ENCODE data around the gene SLC11A2. TPM values are rescaled to one million over a fixed set of nuclear protein-coding genes. Genes with fewer than 3 reads are reported as not detected.

SLC11A2 gene
- total RNA-seq, 2 experiments from 2014 or later, result 31.0 to 32.9 TPM

- Mint-ChIP-seq H3K4me1 (peaks cover 23% of the 10 kb centered on the region), H3K27ac (peak overlapping the region; percentile 60), H3K27me3 (no peaks in the 10 kb centered on the region), H3K36me3 (ENCODE audit: low read depth) (peaks cover 42% of the 10 kb centered on the region), H3K4me3 (no peak overlapping the region), H3K9me3 (ENCODE audit: low read depth) (no peaks in the 10 kb centered on the region)
- POLR2A ChIA-PET, result interaction anchor here (0.7 kb wide), 3 partner anchors 32 to 863 kb away, joined by 3 to 7 read pairs (median 4); no protein-coding TSS in a partner anchor
- intact Hi-C loops (cut with DNase I, micrococcal nuclease), result no loop called here
- CTCF ChIA-PET, result interaction anchor here (0.7 to 1.7 kb wide), 3 partner anchors 75 to 289 kb away, joined by 3 to 5 read pairs (median 3); no protein-coding TSS in a partner anchor
- ATAC-seq (no peak), DNase-seq (no peak)
Observed at GRCh38 chr12:51051787-51052186, 25.6 kb upstream of the SLC11A2 start.

- Mint-ChIP-seq H3K4me1 (peaks cover 23% of the 10 kb centered on the region), H3K36me3 (ENCODE audit: low read depth) (peaks cover 34% of the 10 kb centered on the region), H3K27ac (peak overlapping the region; percentile 92), H3K4me3 (peak overlapping the region; percentile 92), H3K9me3 (ENCODE audit: low read depth) (no peaks in the 10 kb centered on the region), H3K27me3 (no peaks in the 10 kb centered on the region)
- DNase-seq, result no peak
- ChIA-PET CTCF (interaction anchor here (1.0 to 1.4 kb wide), 3 partner anchors 21 to 292 kb away, joined by 3 to 4 read pairs (median 3); no protein-coding TSS in a partner anchor), POLR2A (interaction anchor here (0.6 kb wide), 1 partner anchor 193 kb away, joined by 3 read pairs; no protein-coding TSS in a partner anchor)
- ATAC-seq, result no peak
- intact Hi-C loops (cut with DNase I, micrococcal nuclease), result loop anchor here (2.0 to 5.0 kb wide), 3 partner anchors 189 to 222 kb away; partner anchors contain the start of gene DAZAP2 (in 1 of the 2)
Observed at GRCh38 chr12:51049525-51049924, 23.3 kb upstream of the SLC11A2 start.

- H3K27me3 Mint-ChIP-seq, result no peaks in the 10 kb centered on the region
- peak overlapping the region; percentile 92 for H3K4me3 Mint-ChIP-seq
- H3K36me3 Mint-ChIP-seq (ENCODE audit: low read depth), result peaks cover 27% of the 10 kb centered on the region
- ATAC-seq (no peak), DNase-seq (no peak)
- H3K9me3 Mint-ChIP-seq (ENCODE audit: low read depth), result no peaks in the 10 kb centered on the region
- ChIA-PET CTCF (interaction anchor here (0.6 to 1.6 kb wide), 7 partner anchors 8 to 302 kb away, joined by 3 to 5 read pairs (median 3); no protein-coding TSS in a partner anchor), POLR2A (interaction anchor here (0.7 kb wide), 2 partner anchors 22 to 24 kb away, joined by 3 to 4 read pairs; no protein-coding TSS in a partner anchor)
- intact Hi-C loops (cut with DNase I, micrococcal nuclease), result loop anchor here (1.0 to 5.0 kb wide), 8 partner anchors 23 to 293 kb away; partner anchors contain the start of genes CSRNP2 (in 2 of the 2) and DAZAP2 (in 2 of the 2)
- peaks cover 23% of the 10 kb centered on the region for H3K4me1 Mint-ChIP-seq
- peak overlapping the region; percentile 92 for H3K27ac Mint-ChIP-seq
Observed at GRCh38 chr12:51048661-51049251, 22.6 kb upstream of the SLC11A2 start.

- intact Hi-C loops (cut with DNase I, micrococcal nuclease), result loop anchor here (1.0 to 5.0 kb wide), 12 partner anchors 22 to 293 kb away; partner anchors contain the start of genes CSRNP2 (in 2 of the 2), DAZAP2 (in 2 of the 2), ATF1 (in 1 of the 2) and POU6F1 (in 1 of the 2)
- POLR2A ChIA-PET, result interaction anchor here (0.7 kb wide), 1 partner anchor 21 kb away, joined by 4 read pairs; no protein-coding TSS in a partner anchor
Observed at GRCh38 chr12:51047655-51048540, 21.7 kb upstream of the SLC11A2 start, which contains the start of gene LETMD1. LETMD1 (plus strand) TSS chr12:51048327; CDS start chr12:51048357, 30 bp downstream.

GRCh38 chr12:51036279-51036678 lies 10.1 kb upstream of the SLC11A2 start:
- intact Hi-C loops (cut with DNase I, micrococcal nuclease), result no loop called here
- CTCF ChIA-PET, result no interaction called here
- Mint-ChIP-seq H3K4me3 (no peak overlapping the region), H3K27ac (no peak overlapping the region), H3K9me3 (ENCODE audit: low read depth) (no peaks in the 10 kb centered on the region), H3K27me3 (no peaks in the 10 kb centered on the region), H3K36me3 (ENCODE audit: low read depth) (no peaks in the 10 kb centered on the region), H3K4me1 (peaks cover 9% of the 10 kb centered on the region)
- ATAC-seq (no peak), DNase-seq (no peak)
- POLR2A ChIA-PET, result no interaction called here

More at GRCh38 chr12:51047655-51048540, 21.7 kb upstream of the SLC11A2 start, which contains the start of gene LETMD1:
- Mint-ChIP-seq H3K4me3 (peak within 1 kb of the TSS; percentile 92), H3K4me1 (peaks cover 23% of the 10 kb centered on the region), H3K27me3 (no peaks in the 10 kb centered on the region), H3K27ac (peak within 1 kb of the TSS; percentile 92), H3K36me3 (ENCODE audit: low read depth) (peaks cover 22% of the 10 kb centered on the region), H3K9me3 (ENCODE audit: low read depth) (no peaks in the 10 kb centered on the region)
- CTCF ChIA-PET, result interaction anchor here (0.7 to 5.0 kb wide), 7 partner anchors 9 to 773 kb away, joined by 3 to 14 read pairs (median 4); no protein-coding TSS in a partner anchor
- ATAC-seq, result peak; percentile 98
- peak; percentile 94 for DNase-seq

GRCh38 chr12:51033457-51034089 lies 7.4 kb upstream of the SLC11A2 start:
- no peaks in the 10 kb centered on the region for H3K36me3 Mint-ChIP-seq (ENCODE audit: low read depth)
- no peaks in the 10 kb centered on the region for H3K9me3 Mint-ChIP-seq (ENCODE audit: low read depth)
- ChIA-PET CTCF (interaction anchor here (0.5 kb wide), 1 partner anchor 786 kb away, joined by 3 read pairs; no protein-coding TSS in a partner anchor), POLR2A (no interaction called here)
- H3K4me1 Mint-ChIP-seq, result peaks cover 9% of the 10 kb centered on the region
- peak; percentile 69 for ATAC-seq
- no peak overlapping the region for H3K4me3 Mint-ChIP-seq
- no peaks in the 10 kb centered on the region for H3K27me3 Mint-ChIP-seq
- intact Hi-C loops (cut with DNase I, micrococcal nuclease), result no loop called here
- H3K27ac Mint-ChIP-seq, result no peak overlapping the region
- no peak for DNase-seq

GRCh38 chr12:51033048-51033447 lies 6.9 kb upstream of the SLC11A2 start:
- ChIA-PET POLR2A (no interaction called here), CTCF (interaction anchor here (0.5 to 1.1 kb wide), 4 partner anchors 12 to 786 kb away, joined by 3 read pairs; no protein-coding TSS in a partner anchor)
- H3K4me1 Mint-ChIP-seq, result peaks cover 7% of the 10 kb centered on the region
- no peak overlapping the region for H3K4me3 Mint-ChIP-seq
- no peaks in the 10 kb centered on the region for H3K36me3 Mint-ChIP-seq (ENCODE audit: low read depth)
- ATAC-seq (no peak), DNase-seq (no peak)
- no peak overlapping the region for H3K27ac Mint-ChIP-seq
- no peaks in the 10 kb centered on the region for H3K27me3 Mint-ChIP-seq
- no peaks in the 10 kb centered on the region for H3K9me3 Mint-ChIP-seq (ENCODE audit: low read depth)
- intact Hi-C loops (cut with DNase I, micrococcal nuclease), result no loop called here

- no peak overlapping the region for H3K27ac Mint-ChIP-seq
- peaks cover 8% of the 10 kb centered on the region for H3K36me3 Mint-ChIP-seq (ENCODE audit: low read depth)
- POLR2A ChIA-PET, result no interaction called here
- CTCF ChIA-PET, result interaction anchor here (0.7 to 4.7 kb wide), 8 partner anchors 19 to 343 kb away, joined by 3 to 41 read pairs (median 3); no protein-coding TSS in a partner anchor
- no peak overlapping the region for H3K4me3 Mint-ChIP-seq
- intact Hi-C loops (cut with DNase I, micrococcal nuclease), result loop anchor here in 1 of 2 experiments (5.0 to 10.0 kb wide), 3 partner anchors 496 to 804 kb away; partner anchors contain the start of gene DIP2B
- peaks cover 36% of the 10 kb centered on the region for H3K4me1 Mint-ChIP-seq
- DNase-seq (no peak), ATAC-seq (no peak)
- H3K27me3 Mint-ChIP-seq, result no peaks in the 10 kb centered on the region
- no peaks in the 10 kb centered on the region for H3K9me3 Mint-ChIP-seq (ENCODE audit: low read depth)
Observed at GRCh38 chr12:51028813-51029150, 2.6 kb upstream of the SLC11A2 start.

GRCh38 chr12:51028126-51028812 lies 2.1 kb upstream of the SLC11A2 start:
- CTCF ChIA-PET, result interaction anchor here (0.7 to 4.7 kb wide), 13 partner anchors 9 to 1516 kb away, joined by 3 to 41 read pairs (median 3); partner anchors contain the start of gene ATF1

More at GRCh38 chr12:51028126-51028812, 2.1 kb upstream of the SLC11A2 start:
- DNase-seq (peak; percentile 46), ATAC-seq (no peak)
- intact Hi-C loops (cut with DNase I, micrococcal nuclease), result loop anchor here in 1 of 2 experiments (5.0 to 10.0 kb wide), 3 partner anchors 496 to 803 kb away; partner anchors contain the start of gene DIP2B
- POLR2A ChIA-PET, result interaction anchor here (0.6 to 0.7 kb wide), 2 partner anchors 263 to 452 kb away, joined by 3 read pairs; no protein-coding TSS in a partner anchor
- Mint-ChIP-seq H3K27me3 (no peaks in the 10 kb centered on the region), H3K9me3 (ENCODE audit: low read depth) (no peaks in the 10 kb centered on the region), H3K27ac (no peak overlapping the region), H3K4me3 (peak overlapping the region; percentile 93), H3K4me1 (peaks cover 36% of the 10 kb centered on the region), H3K36me3 (ENCODE audit: low read depth) (peaks cover 12% of the 10 kb centered on the region)

Measured in activated CD4-positive, alpha-beta T cell treated with anti-CD3 and anti-CD28 coated beads for 36 hours (primary cell).